ENCODE results near the gene RAG2.
A peak's percentile ranks its signal among the peaks of the same experiment; 100 is the strongest.

RAG2 gene

GRCh38 chr11:36586543-36586942, 11.5 kb downstream of the RAG2 start:
- no peak for FAIRE-seq
- no peak for DNase-seq (ENCODE audit: insufficient read length, low spot score)
- no peak for TF ChIP-seq POLR2A (IDR thresholded peaks at IDR 0.05; ENCODE audit: low read depth, low read length)
- 0 out of 2 replicates have a peak, but pooled peaks have one; percentile 20 for TF ChIP-seq SPI1 (IDR thresholded peaks at IDR 0.05; ENCODE audit: low read depth, low read length)
- no peak for TF ChIP-seq POLR2AphosphoS5 (IDR thresholded peaks at IDR 0.05; ENCODE audit: low read depth, low read length)

- no peak for FAIRE-seq
- DNase-seq (ENCODE audit: insufficient read length, low spot score) = no peak
- TF ChIP-seq SPI1 (IDR thresholded peaks at IDR 0.05; ENCODE audit: low read depth, low read length) (no peak), TAF1 (IDR thresholded peaks at IDR 0.05; ENCODE audit: low read depth, low read length) (no peak), POU2F2 (IDR thresholded peaks at IDR 0.05; ENCODE audit: low read depth, low read length) (no peak), PAX5 (IDR thresholded peaks at IDR 0.05; ENCODE audit: insufficient read depth, low read length, severe bottlenecking) (no peak), POLR2A (IDR thresholded peaks at IDR 0.05; ENCODE audit: low read depth, low read length) (no peak), POLR2AphosphoS5 (IDR thresholded peaks at IDR 0.05; ENCODE audit: low read depth, low read length) (no peak)
Observed at GRCh38 chr11:36583667-36584066, 14.4 kb downstream of the RAG2 start.

GRCh38 chr11:36581536-36581935, 16.5 kb downstream of the RAG2 start:
- TF ChIP-seq SPI1 (IDR thresholded peaks at IDR 0.05; ENCODE audit: low read depth, low read length) (no peak), POLR2A (IDR thresholded peaks at IDR 0.05; ENCODE audit: low read depth, low read length) (no peak), POLR2AphosphoS5 (IDR thresholded peaks at IDR 0.05; ENCODE audit: low read depth, low read length) (no peak), POU2F2 (IDR thresholded peaks at IDR 0.05; ENCODE audit: low read depth, low read length) (no peak), PAX5 (IDR thresholded peaks at IDR 0.05; ENCODE audit: insufficient read depth, low read length, severe bottlenecking) (no peak), TAF1 (IDR thresholded peaks at IDR 0.05; ENCODE audit: low read depth, low read length) (no peak)
- FAIRE-seq (no peak), DNase-seq (ENCODE audit: insufficient read length, low spot score) (no peak)

- FAIRE-seq (no peak), DNase-seq (ENCODE audit: insufficient read length, low spot score) (no peak)
- TF ChIP-seq POU2F2 (IDR thresholded peaks at IDR 0.05; ENCODE audit: low read depth, low read length) (no peak), SPI1 (IDR thresholded peaks at IDR 0.05; ENCODE audit: low read depth, low read length) (no peak), POLR2AphosphoS5 (IDR thresholded peaks at IDR 0.05; ENCODE audit: low read depth, low read length) (no peak), TAF1 (IDR thresholded peaks at IDR 0.05; ENCODE audit: low read depth, low read length) (no peak), POLR2A (IDR thresholded peaks at IDR 0.05; ENCODE audit: low read depth, low read length) (no peak), PAX5 (IDR thresholded peaks at IDR 0.05; ENCODE audit: insufficient read depth, low read length, severe bottlenecking) (no peak)
Observed at GRCh38 chr11:36578458-36578857, 19.6 kb downstream of the RAG2 start.

GRCh38 chr11:36577859-36578258, 20.2 kb downstream of the RAG2 start:
- DNase-seq (ENCODE audit: insufficient read length, low spot score) (no peak), FAIRE-seq (no peak)
- TF ChIP-seq POLR2AphosphoS5 (IDR thresholded peaks at IDR 0.05; ENCODE audit: low read depth, low read length) = no peak
- no peak for TF ChIP-seq PAX5 (IDR thresholded peaks at IDR 0.05; ENCODE audit: insufficient read depth, low read length, severe bottlenecking)

GRCh38 chr11:36577373-36577772, 20.7 kb downstream of the RAG2 start:
- no peak for TF ChIP-seq POLR2AphosphoS5 (IDR thresholded peaks at IDR 0.05; ENCODE audit: low read depth, low read length)
- no peak for TF ChIP-seq POU2F2 (IDR thresholded peaks at IDR 0.05; ENCODE audit: low read depth, low read length)
- no peak for TF ChIP-seq POLR2A (IDR thresholded peaks at IDR 0.05; ENCODE audit: low read depth, low read length)
- TF ChIP-seq SPI1 (IDR thresholded peaks at IDR 0.05; ENCODE audit: low read depth, low read length) = no peak
- no peak for TF ChIP-seq PAX5 (IDR thresholded peaks at IDR 0.05; ENCODE audit: insufficient read depth, low read length, severe bottlenecking)
- TF ChIP-seq TAF1 (IDR thresholded peaks at IDR 0.05; ENCODE audit: low read depth, low read length) = no peak
- no peak for FAIRE-seq
- DNase-seq (ENCODE audit: insufficient read length, low spot score) = no peak

GRCh38 chr11:36574486-36574885, 23.6 kb downstream of the RAG2 start:
- no peak for FAIRE-seq
- no peak for DNase-seq (ENCODE audit: insufficient read length, low spot score)
- TF ChIP-seq TAF1 (IDR thresholded peaks at IDR 0.05; ENCODE audit: low read depth, low read length) (no peak), POU2F2 (IDR thresholded peaks at IDR 0.05; ENCODE audit: low read depth, low read length) (no peak)

- no peak for FAIRE-seq
- TF ChIP-seq TAF1 (IDR thresholded peaks at IDR 0.05; ENCODE audit: low read depth, low read length) = no peak
- no peak for TF ChIP-seq POLR2A (IDR thresholded peaks at IDR 0.05; ENCODE audit: low read depth, low read length)
- TF ChIP-seq SPI1 (IDR thresholded peaks at IDR 0.05; ENCODE audit: low read depth, low read length) = no peak
- TF ChIP-seq PAX5 (IDR thresholded peaks at IDR 0.05; ENCODE audit: insufficient read depth, low read length, severe bottlenecking) = no peak
- no peak for TF ChIP-seq POU2F2 (IDR thresholded peaks at IDR 0.05; ENCODE audit: low read depth, low read length)
- TF ChIP-seq POLR2AphosphoS5 (IDR thresholded peaks at IDR 0.05; ENCODE audit: low read depth, low read length) = no peak
- DNase-seq (ENCODE audit: insufficient read length, low spot score) = no peak
Observed at GRCh38 chr11:36569095-36569494, 28.9 kb downstream of the RAG2 start.

GRCh38 chr11:36567694-36568093, 30.3 kb downstream of the RAG2 start, which contains the start of gene RAG1:
Gene RAG1 (plus strand): TSS chr11:36568007. CDS start chr11:36573305, 5,298 bp downstream.
- FAIRE-seq (no peak), DNase-seq (ENCODE audit: insufficient read length, low spot score) (no peak)
- TF ChIP-seq POLR2A (IDR thresholded peaks at IDR 0.05; ENCODE audit: low read depth, low read length) (no peak), TAF1 (IDR thresholded peaks at IDR 0.05; ENCODE audit: low read depth, low read length) (no peak), POLR2AphosphoS5 (IDR thresholded peaks at IDR 0.05; ENCODE audit: low read depth, low read length) (no peak), PAX5 (IDR thresholded peaks at IDR 0.05; ENCODE audit: insufficient read depth, low read length, severe bottlenecking) (no peak), SPI1 (IDR thresholded peaks at IDR 0.05; ENCODE audit: low read depth, low read length) (no peak), POU2F2 (IDR thresholded peaks at IDR 0.05; ENCODE audit: low read depth, low read length) (no peak)

GRCh38 chr11:36566407-36567053, 31.5 kb downstream of the RAG2 start:
- FAIRE-seq (no peak), DNase-seq (ENCODE audit: insufficient read length, low spot score) (no peak)
- TF ChIP-seq TAF1 (IDR thresholded peaks at IDR 0.05; ENCODE audit: low read depth, low read length) (no peak), POLR2A (IDR thresholded peaks at IDR 0.05; ENCODE audit: low read depth, low read length) (no peak), PAX5 (IDR thresholded peaks at IDR 0.05; ENCODE audit: insufficient read depth, low read length, severe bottlenecking) (no peak), POLR2AphosphoS5 (IDR thresholded peaks at IDR 0.05; ENCODE audit: low read depth, low read length) (no peak), SPI1 (IDR thresholded peaks at IDR 0.05; ENCODE audit: low read depth, low read length) (no peak), POU2F2 (IDR thresholded peaks at IDR 0.05; ENCODE audit: low read depth, low read length) (no peak)

Measured in GM12891 (cell line).